Stomach smooth muscle (tissue), 2 donors: Measurements from ENCODE around the gene NXPE3.
"Not testable (repeated sequence)": the region's sequence is repeated elsewhere in the genome, so short reads cannot be mapped to it uniquely, and the experiment has no call there.

Experiments used
- H3K27ac ChIP-seq: one replicate; pipeline ENCODE4 v1.7.0; 2013; ENCODE audit warnings: mild to moderate bottlenecking, low read length, inconsistent platforms
- H3K27me3 ChIP-seq, 2 donors: one replicate each; pipeline ENCODE4 v1.7.0; 2013; ENCODE audit warnings: low read length in 2 of 2; ENCODE audit not compliant: insufficient read depth in 2 of 2, control insufficient read depth in 1 of 2
- H3K36me3 ChIP-seq, 2 donors: one replicate each; pipeline ENCODE4 v1.7.0; 2013; ENCODE audit warnings: low read length in 2 of 2; ENCODE audit not compliant: control insufficient read depth in 2 of 2, insufficient read depth in 2 of 2
- H3K4me1 ChIP-seq: one replicate; pipeline ENCODE4 v1.7.0; 2013; ENCODE audit warnings: low read length; ENCODE audit not compliant: control insufficient read depth, insufficient read depth
- H3K4me3 ChIP-seq, 2 donors: one replicate each; pipeline ENCODE4 v1.7.0; 2013; ENCODE audit warnings: low read length in 2 of 2
- H3K9ac ChIP-seq, 2 donors: one replicate each; pipeline ENCODE4 v1.7.0; 2013; ENCODE audit warnings: low read length in 2 of 2, mild to moderate bottlenecking in 1 of 2
- H3K9me3 ChIP-seq, 2 donors: one replicate each; pipeline ENCODE4 v1.7.0; 2013; ENCODE audit warnings: low read length in 2 of 2; ENCODE audit not compliant: control insufficient read depth in 2 of 2
- donor health status: healthy.
- donor health status: Pancreatic carcinoma.

The NXPE3 gene

GRCh38 chr3:101762041-101762646 lies 16.9 kb upstream of the NXPE3 start:
- Histone ChIP-seq H3K27me3 (no peaks in the 10 kb centered on the region), H3K9me3 (no peaks in the 10 kb centered on the region), H3K27ac (no peak overlapping the region), H3K4me3 (no peak overlapping the region), H3K9ac (no peak overlapping the region), H3K4me1 (no peaks in the 10 kb centered on the region), H3K36me3 (peaks cover 12 to 13% of the 10 kb centered on the region in 2 donors)

- H3K27ac ChIP-seq, H3K4me3 ChIP-seq, H3K9ac ChIP-seq, H3K27me3 ChIP-seq, H3K36me3 ChIP-seq, H3K9me3 ChIP-seq: not testable (repeated sequence)
- H3K4me1 ChIP-seq = peaks cover 15% of the 10 kb centered on the region
These were observed 1.2 kb upstream of the NXPE3 start for GRCh38 chr3:101777745-101778281.

GRCh38 chr3:101778385-101779046 lies 495 bp upstream of the NXPE3 start:
- Histone ChIP-seq H3K36me3 (peaks cover 3 to 4% of the 10 kb centered on the region in 2 donors), H3K27me3 (no peaks in the 10 kb centered on the region), H3K9ac (peak overlapping the region; percentile 65 to 89), H3K4me3 (peak overlapping the region; percentile 70 to 90), H3K27ac (peak overlapping the region; percentile 87), H3K4me1 (peaks cover 15% of the 10 kb centered on the region), H3K9me3 (no peaks in the 10 kb centered on the region)

- Histone ChIP-seq H3K4me1 (peaks cover 15% of the 10 kb centered on the region), H3K36me3 (peaks cover 16 to 17% of the 10 kb centered on the region in 2 donors), H3K27ac (peak overlapping the region; percentile 87), H3K27me3 (no peaks in the 10 kb centered on the region), H3K9me3 (no peaks in the 10 kb centered on the region), H3K9ac (peak overlapping the region; percentile 65 to 71), H3K4me3 (peak overlapping the region; percentile 70 to 90)
These were observed 891 bp downstream of the NXPE3 start for GRCh38 chr3:101779822-101780381.

- Histone ChIP-seq H3K4me1 (peaks cover 15% of the 10 kb centered on the region), H3K9ac (no peak overlapping the region), H3K9me3 (no peaks in the 10 kb centered on the region), H3K36me3 (peaks cover 21 to 22% of the 10 kb centered on the region in 2 donors), H3K27ac (peak overlapping the region; percentile 87), H3K27me3 (no peaks in the 10 kb centered on the region), H3K4me3 (peak overlapping the region; percentile 70 to 90)
These were observed 1.6 kb downstream of the NXPE3 start for GRCh38 chr3:101780661-101781060.

- Histone ChIP-seq H3K36me3 (peaks cover 26 to 28% of the 10 kb centered on the region in 2 donors), H3K4me3 (no peak overlapping the region), H3K27ac (no peak overlapping the region), H3K9me3 (no peaks in the 10 kb centered on the region), H3K4me1 (peaks cover 15% of the 10 kb centered on the region), H3K27me3 (no peaks in the 10 kb centered on the region), H3K9ac (no peak overlapping the region)
These were observed 2.2 kb downstream of the NXPE3 start for GRCh38 chr3:101781166-101781565.

GRCh38 chr3:101784855-101785613 lies 6.0 kb downstream of the NXPE3 start:
- Histone ChIP-seq H3K27ac (no peak overlapping the region), H3K9ac (no peak overlapping the region), H3K9me3 (no peaks in the 10 kb centered on the region), H3K4me1 (peaks cover 4% of the 10 kb centered on the region), H3K27me3 (no peaks in the 10 kb centered on the region), H3K4me3 (no peak overlapping the region), H3K36me3 (peaks cover 43% of the 10 kb centered on the region in 2 donors)

- Histone ChIP-seq H3K4me3 (no peak overlapping the region), H3K4me1 (no peaks in the 10 kb centered on the region), H3K36me3 (peaks cover 21 to 31% of the 10 kb centered on the region in 2 donors), H3K9me3 (no peaks in the 10 kb centered on the region), H3K27me3 (no peaks in the 10 kb centered on the region), H3K27ac (no peak overlapping the region), H3K9ac (no peak overlapping the region)
These were observed 12.8 kb downstream of the NXPE3 start for GRCh38 chr3:101791778-101792177.

- Histone ChIP-seq H3K27me3 (no peaks in the 10 kb centered on the region), H3K4me3 (no peak overlapping the region), H3K4me1 (no peaks in the 10 kb centered on the region), H3K9ac (no peak overlapping the region), H3K27ac (no peak overlapping the region), H3K36me3 (peaks cover 4 to 15% of the 10 kb centered on the region in 2 donors), H3K9me3 (no peaks in the 10 kb centered on the region)
These were observed 17.2 kb downstream of the NXPE3 start for GRCh38 chr3:101796077-101796680.

GRCh38 chr3:101801174-101801573 lies 22.2 kb downstream of the NXPE3 start:
- no peaks in the 10 kb centered on the region for H3K9me3 ChIP-seq
- peaks cover 4 to 8% of the 10 kb centered on the region in 2 donors for H3K36me3 ChIP-seq
- no peak overlapping the region for H3K27ac ChIP-seq

More at GRCh38 chr3:101801174-101801573, 22.2 kb downstream of the NXPE3 start:
- Histone ChIP-seq H3K4me3 (no peak overlapping the region), H3K27me3 (no peaks in the 10 kb centered on the region), H3K4me1 (no peaks in the 10 kb centered on the region), H3K9ac (no peak overlapping the region)
